Measurements from ENCODE around the gene NUP133. TPM values are rescaled to one million over a fixed set of nuclear protein-coding genes. Genes with fewer than 3 reads are reported as not detected.

NUP133 gene
- total and polyA plus RNA-seq, 10 of the 15 experiments (the other 5 are each of a cell fraction or from before 2014, with no cell fraction given) = 10.9 to 45.4 (median 29.2) TPM

- TF ChIP-seq BACH1 (IDR thresholded peaks at IDR 0.05; ENCODE audit: borderline replicate concordance) (no peak), NFYA (IDR thresholded peaks at IDR 0.05; ENCODE audit: borderline replicate concordance, low read depth, low read length) (no peak)
Observed at GRCh38 chr1:229459815-229460214, 48.3 kb downstream of the NUP133 start (continued).

GRCh38 chr1:229457436-229457835 is 50.7 kb downstream of the NUP133 start:
- Histone ChIP-seq H3K4me2 (ENCODE audit: control insufficient read depth, insufficient read depth) (no peak overlapping the region), H3K27me3 (replicated peaks in 1 of 2; ENCODE audit: control insufficient read depth in 2 of 2, insufficient read depth in 2 of 2, low read length in 1 of 2) (no peaks in the 10 kb centered on the region), H2AFZ (ENCODE audit: control insufficient read depth, low read depth, low read length) (no peak overlapping the region), H3K4me3 (no peak overlapping the region), H3K36me3 (ENCODE audit: control insufficient read depth in 2 of 2, insufficient read depth in 2 of 2, low read length in 1 of 2) (peaks cover 4 to 13% of the 10 kb centered on the region in 2 experiments; a peak in 3 of 4 replicates), H3K79me2 (ENCODE audit: control insufficient read depth, insufficient read depth, low read length) (no peaks in the 10 kb centered on the region), H3K9ac (ENCODE audit: control insufficient read depth, insufficient read depth, low read length) (no peak overlapping the region), H3K4me1 (ENCODE audit: control insufficient read depth, insufficient read depth, low read length) (no peaks in the 10 kb centered on the region), H3K27ac (ENCODE audit: control insufficient read depth, insufficient read depth) (no peak overlapping the region), H4K20me1 (ENCODE audit: control insufficient read depth, insufficient read depth) (no peaks in the 10 kb centered on the region), H3K9me3 (replicated peaks; ENCODE audit: control insufficient read depth, insufficient read depth, low read length) (no peaks in the 10 kb centered on the region)
- ATAC-seq = no peak
- ChIA-PET POLR2A (interaction anchor here (0.6 kb wide), 1 partner anchor 1792 kb away, joined by 3 read pairs; no protein-coding TSS in a partner anchor), RAD21 (ENCODE audit: unreplicated experiment) (no interaction called here), SMC1A (ENCODE audit: uncharacterized antibody, unreplicated experiment) (no interaction called here), CTCF (interaction anchor here (1.2 to 1.6 kb wide), 3 partner anchors 22 to 27 kb away, joined by 3 to 5 read pairs (median 3); no protein-coding TSS in a partner anchor)
- in situ Hi-C loops (cut with MboI) = no loop called here
- 90% methylated on average over 4 of the region's 4 CpGs for WGBS (ENCODE audit: insufficient coverage, insufficient replicate concordance, low lambda C conversion rate, missing lambda C conversion rate)
- no peak for FAIRE-seq
- intact Hi-C loops (cut with micrococcal nuclease; ENCODE audit: unreplicated experiment) = no loop called here
- DNase-seq (ENCODE audit: low read depth, low spot score) = no peak
- no TSS peak for BruUV-seq (replicated peaks)
- TF ChIP-seq ATF2 (IDR thresholded peaks at IDR 0.05; ENCODE audit: low read length) = no peak
- TF ChIP-seq STAT3 (IDR thresholded peaks at IDR 0.05; ENCODE audit: low read depth, low read length) = no peak
- no peak for TF ChIP-seq BMI1 (IDR thresholded peaks at IDR 0.05; ENCODE audit: borderline replicate concordance)
- TF ChIP-seq CBFB (IDR thresholded peaks at IDR 0.05; ENCODE audit: low read depth) = no peak
- TF ChIP-seq MTA3 (IDR thresholded peaks at IDR 0.05; ENCODE audit: borderline replicate concordance, low read length) = no peak
- TF ChIP-seq SMC3 (IDR thresholded peaks at IDR 0.05; ENCODE audit: borderline replicate concordance, low read length) = no peak
- no peak for TF ChIP-seq POU2F2 (IDR thresholded peaks at IDR 0.05; ENCODE audit: borderline replicate concordance, low read depth, low read length)
